HepG2 (cell line): ENCODE measurements around the gene PRKCE. TPM values are rescaled to one million over a fixed set of nuclear protein-coding genes. Genes with fewer than 3 reads are reported as not detected.

Experiments
- ATAC-seq: fragments of 200-7000 bp; cut with Tn5 transposase; 3 replicates; pipeline ENCODE4 v1.9.1; 2020; ENCODE audit warnings: mild to moderate bottlenecking, moderate library complexity
- BruUV-seq: library from RNA; stranded (reverse); fragments of 400-500 nt; replicated peaks from 2 replicates; lab custom pipeline; 2021; lab: Mats Ljungman, UMichigan
- CTCF ChIA-PET: fragments of 300-600 bp; formaldehyde crosslinking; extraction: SDS; loops from one replicate; lab custom pipeline; 2021; ENCODE audit warnings: low total read pairs, inconsistent platforms, low intra/inter-chr PET ratio; lab: Yijun Ruan, JAX
- POLR2A ChIA-PET: fragments of 350-600 bp; sonication (Branson Sonifier 250); formaldehyde crosslinking; loops from one replicate; lab custom pipeline; 2020; ENCODE audit warnings: antibody characterized with exemption, inconsistent platforms; lab: Yijun Ruan, JAX
- DNase-seq: peaks from one replicate; pipeline ENCODE4 v3.0.0-alpha.2; 2015; ENCODE audit warnings: low spot score
- FAIRE-seq: peaks from 3 replicates; lab custom pipeline; 2011; peaks lifted over from hg19 to GRCh38; lab: Jason Lieb, UNC
- H2AFZ ChIP-seq: one replicate; pipeline ENCODE4 v1.6.1; 2011; ENCODE audit warnings: low read length, inconsistent platforms
- H3K27ac ChIP-seq: fragments of 300-600 bp; 3 replicates; pipeline ENCODE4 v1.8.0; 2011; ENCODE audit warnings: mixed run types, mild to moderate bottlenecking, mixed read lengths, low read length, inconsistent platforms; ENCODE audit not compliant: insufficient read depth; ENCODE audit errors: extremely low read length
- H3K27me3 ChIP-seq, 2 experiments: fragments of 200-600 bp in 1 of 2; 2 replicates in 1 of 2; 3 replicates in 1 of 2; pipeline versions ENCODE4 v1.6.0 to v1.8.0; 2011; ENCODE audit warnings: low read length in 2 of 2, mild to moderate bottlenecking in 2 of 2, moderate library complexity in 2 of 2, inconsistent platforms in 1 of 2; ENCODE audit not compliant: insufficient read depth in 2 of 2, control insufficient read depth in 1 of 2
- H3K36me3 ChIP-seq, 2 experiments: fragments of 200-600 bp in 1 of 2; replicated peaks in 1 of 2; 2 replicates in 1 of 2; 3 replicates in 1 of 2; pipeline versions ENCODE4 v1.5.1 to v1.8.0; 2011; ENCODE audit warnings: low read length in 2 of 2, inconsistent platforms in 1 of 2; ENCODE audit not compliant: insufficient read depth in 2 of 2, control insufficient read depth in 1 of 2
- H3K4me1 ChIP-seq: 2 replicates; pipeline ENCODE4 v1.5.1; 2012; ENCODE audit warnings: low read length, inconsistent platforms; ENCODE audit not compliant: insufficient read depth
- H3K4me2 ChIP-seq: 2 replicates; pipeline ENCODE4 v1.6.0; 2011; ENCODE audit warnings: low read depth, low read length, inconsistent platforms
- H3K4me3 ChIP-seq, 3 experiments: fragments of 200-600 bp in 1 of 3; sonication (generic), shearing (Covaris generic) in 1 of 3; replicated peaks in 1 of 3; 2 replicates each; pipeline ENCODE4 v1.5.1; 2011 to 2016; ENCODE audit warnings: low read length in 3 of 3, inconsistent platforms in 2 of 3, low read depth in 2 of 3, mild to moderate bottlenecking in 2 of 3, control low read depth in 1 of 3, mixed read lengths in 1 of 3; ENCODE audit not compliant: insufficient read depth in 1 of 3
- H3K79me2 ChIP-seq: one replicate; pipeline ENCODE4 v1.6.1; 2011; ENCODE audit warnings: low read length, inconsistent platforms; ENCODE audit not compliant: insufficient read depth
- H3K9ac ChIP-seq: 2 replicates; pipeline ENCODE4 v1.6.0; 2011; ENCODE audit warnings: mild to moderate bottlenecking, low read depth, low read length, inconsistent platforms; ENCODE audit not compliant: insufficient read depth
- H3K9me3 ChIP-seq: 2 replicates; pipeline ENCODE4 v1.5.1; 2012; ENCODE audit warnings: mild to moderate bottlenecking, low read length
- H4K20me1 ChIP-seq: 2 replicates; pipeline ENCODE4 v1.6.0; 2011; ENCODE audit warnings: inconsistent platforms, mild to moderate bottlenecking, low read length, moderate library complexity; ENCODE audit not compliant: insufficient read depth
- ADNP ChIP-seq: sonication (generic); formaldehyde crosslinking; IDR thresholded peaks from 2 replicates; pipeline ENCODE4 v1.4.0; 2020; ENCODE audit warnings: missing genetic modification reagents
- ATM ChIP-seq: fragments of 450-650 bp; IDR thresholded peaks from 2 replicates; pipeline ENCODE4 v1.7.1; 2017; ENCODE audit warnings: mild to moderate bottlenecking, borderline replicate concordance
- CREM ChIP-seq, 2 experiments: sonication (generic) in 1 of 2; formaldehyde crosslinking in 1 of 2; IDR thresholded peaks; 2 replicates each; pipeline versions ENCODE4 v1.4.0 to v1.6.1; 2016 to 2020; ENCODE audit warnings: antibody characterized with exemption in 1 of 2, mild to moderate bottlenecking in 1 of 2, missing genetic modification reagents in 1 of 2
- HIVEP1 ChIP-seq: sonication (generic); formaldehyde crosslinking; IDR thresholded peaks from 2 replicates; pipeline ENCODE4 v1.4.0; 2020; ENCODE audit warnings: mild to moderate bottlenecking, missing genetic modification reagents
- HOXA3 ChIP-seq: sonication (generic); formaldehyde crosslinking; IDR thresholded peaks from 2 replicates; pipeline ENCODE4 v1.5.0; 2020; ENCODE audit warnings: missing genetic modification reagents
- IKZF1 ChIP-seq: fragments of 450-650 bp; IDR thresholded peaks from 2 replicates; pipeline ENCODE4 v1.7.1; 2016
- MBD4 ChIP-seq: IDR thresholded peaks from 2 replicates; pipeline ENCODE4 v1.6.1; 2012; ENCODE audit warnings: low read length, inconsistent platforms, borderline replicate concordance
- PAWR ChIP-seq: sonication (generic); formaldehyde crosslinking; IDR thresholded peaks from 2 replicates; pipeline ENCODE4 v1.4.0; 2020; ENCODE audit warnings: missing genetic modification reagents, mild to moderate bottlenecking, borderline replicate concordance
- RBM39 ChIP-seq: fragments of 200-400 bp; formaldehyde crosslinking; IDR thresholded peaks from one replicate; pipeline ENCODE4 v1.6.1; 2018; ENCODE audit warnings: antibody characterized with exemption, mild to moderate bottlenecking, low read depth, low read length; ENCODE audit not compliant: poor library complexity, severe bottlenecking
- ZNF496 ChIP-seq: sonication (generic); formaldehyde crosslinking; IDR thresholded peaks from 2 replicates; pipeline ENCODE4 v1.8.1; 2023; ENCODE audit warnings: mild to moderate bottlenecking, moderate library complexity, missing genetic modification reagents; ENCODE audit not compliant: insufficient replicate concordance
- ZNF772 ChIP-seq: sonication (generic); formaldehyde crosslinking; IDR thresholded peaks from 2 replicates; pipeline ENCODE4 v1.5.0; 2020; ENCODE audit warnings: mild to moderate bottlenecking, missing genetic modification reagents
- WGBS: methylation state at CpG from one replicate; pipeline ENCODE4 v1.1.6; 2017; ENCODE audit warnings: low lambda C conversion rate; 5-methylcytosine and 5-hydroxymethylcytosine counted together
- in situ Hi-C: cut with HindIII; loops from 2 replicates; pipeline ENCODE4 v1.10.0; 2017; ENCODE audit warnings: low pct_unique_long_range_greater_than_20kb; ENCODE audit not compliant: extremely low pct_ligation_motif_present
- intact Hi-C: fragments of 100-400 bp; cut with micrococcal nuclease; formaldehyde crosslinking; loops from one replicate; pipeline ENCODE4 v1.10.0; 2022; ENCODE audit not compliant: unreplicated experiment
- polyA plus RNA-seq, 8 experiments: library from polyadenylated mRNA; depleted of rRNA in 3 of 8; stranded (reverse) in 7 of 8; unstranded in 1 of 8; fragments of >200 nt; fragmentation: Illumina TruSeq in 4 of 8; extraction: Trizol in 4 of 8; gene quantifications; 2 replicates each; pipeline versions ENCODE4 v1.2.1 to v1.2.3, GENCODE V29; 2011 to 2016; ENCODE audit warnings: low read depth in 4 of 8, missing spikeins in 1 of 8, mixed read lengths in 1 of 8; ENCODE audit not compliant: insufficient read depth in 1 of 8
- total RNA-seq, 5 experiments: library from RNA; depleted of rRNA; stranded (reverse); fragments of >200 nt; fragmentation: Illumina TruSeq; extraction: Trizol; gene quantifications; 2 replicates each; pipeline ENCODE4 v1.2.3, GENCODE V29; 2016; ENCODE audit warnings: low read depth in 1 of 5
- TF ChIP-seq, protein P1 (sequence below): sonication (generic); formaldehyde crosslinking; IDR thresholded peaks from 2 replicates; pipeline ENCODE4 v1.9.0; 2021; ENCODE audit warnings: missing genetic modification reagents, borderline replicate concordance
- TF ChIP-seq, protein P2 (sequence below), 2 experiments: IDR thresholded peaks; 2 replicates each; pipeline ENCODE4 v1.6.1; 2011 to 2012; ENCODE audit warnings: low read length in 2 of 2, borderline replicate concordance in 1 of 2, low read depth in 1 of 2, mild to moderate bottlenecking in 1 of 2, moderate library complexity in 1 of 2
- TF ChIP-seq, protein P3 (sequence below): sonication (generic); formaldehyde crosslinking; IDR thresholded peaks from 2 replicates; pipeline ENCODE4 v1.8.0; 2022; ENCODE audit warnings: missing genetic modification reagents, mild to moderate bottlenecking, inconsistent platforms, borderline replicate concordance
- TF ChIP-seq, protein P4 (sequence below): sonication (generic); formaldehyde crosslinking; IDR thresholded peaks from 2 replicates; pipeline ENCODE4 v1.8.1; 2023; ENCODE audit warnings: missing genetic modification reagents, inconsistent platforms, borderline replicate concordance
- TF ChIP-seq, protein P5 (sequence below): sonication (generic); formaldehyde crosslinking; IDR thresholded peaks from 2 replicates; pipeline ENCODE4 v1.5.0; 2020; ENCODE audit warnings: mild to moderate bottlenecking, low read depth, missing genetic modification reagents, borderline replicate concordance

The PRKCE gene
- total and polyA plus RNA-seq, 2 of the 13 experiments (the other 11 are each of a cell fraction or from before 2014, with no cell fraction given) = 1.0 to 3.9 TPM

DNA sequence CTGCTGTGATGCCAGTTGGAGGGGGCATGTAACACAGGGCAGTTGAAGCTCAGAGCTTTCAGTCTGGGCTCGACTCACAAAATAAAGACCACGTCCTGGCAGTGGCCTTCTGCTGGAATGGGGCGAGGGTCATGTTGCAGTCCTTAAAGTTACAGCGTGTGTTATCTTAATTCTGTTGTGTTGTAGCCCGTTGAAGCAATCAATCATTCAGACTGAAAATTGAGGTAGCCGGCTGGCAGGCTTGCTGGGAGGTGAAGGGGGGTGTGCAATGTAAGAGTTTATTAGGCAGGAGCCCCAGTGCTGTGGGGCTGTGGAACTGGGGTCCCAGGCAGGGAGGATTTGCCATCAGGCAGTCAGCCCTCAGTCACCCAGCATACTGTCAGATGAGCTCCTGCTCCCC lies 508.9 kb downstream of the PRKCE start (continued):
- TF ChIP-seq, protein P1, sequence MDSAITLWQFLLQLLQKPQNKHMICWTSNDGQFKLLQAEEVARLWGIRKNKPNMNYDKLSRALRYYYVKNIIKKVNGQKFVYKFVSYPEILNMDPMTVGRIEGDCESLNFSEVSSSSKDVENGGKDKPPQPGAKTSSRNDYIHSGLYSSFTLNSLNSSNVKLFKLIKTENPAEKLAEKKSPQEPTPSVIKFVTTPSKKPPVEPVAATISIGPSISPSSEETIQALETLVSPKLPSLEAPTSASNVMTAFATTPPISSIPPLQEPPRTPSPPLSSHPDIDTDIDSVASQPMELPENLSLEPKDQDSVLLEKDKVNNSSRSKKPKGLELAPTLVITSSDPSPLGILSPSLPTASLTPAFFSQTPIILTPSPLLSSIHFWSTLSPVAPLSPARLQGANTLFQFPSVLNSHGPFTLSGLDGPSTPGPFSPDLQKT (CRISPR knock-in tag) = no peak

DNA sequence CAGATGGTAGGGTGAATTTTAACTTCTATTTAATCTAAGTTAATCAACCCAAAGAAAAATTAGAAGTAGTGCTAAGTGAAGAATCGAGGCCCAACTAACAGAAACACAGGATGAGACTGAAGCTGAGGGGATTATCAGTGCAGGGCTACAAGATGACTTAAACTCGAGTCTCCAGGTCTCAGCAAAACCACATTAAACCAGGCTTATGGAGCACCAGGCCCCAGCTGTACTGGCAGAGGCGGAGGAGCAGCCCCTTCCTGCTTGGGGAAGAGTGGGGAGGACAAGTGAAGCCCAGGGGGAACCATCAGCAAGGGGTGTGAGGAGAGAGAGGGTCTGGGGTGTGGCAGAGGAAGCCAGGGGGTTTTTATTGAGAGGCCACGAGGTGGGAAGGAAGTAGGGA lies 509.8 kb downstream of the PRKCE start:
- CTCF ChIA-PET = no interaction called here
- intact Hi-C loops = no loop called here

More for the DNA sequence above, 509.8 kb downstream of the PRKCE start:
- no peaks in the 10 kb centered on the region for H3K79me2 ChIP-seq
- in situ Hi-C loops = no loop called here
- no peaks in the 10 kb centered on the region for H4K20me1 ChIP-seq
- no TSS peak for BruUV-seq
- no peak overlapping the region for H3K4me2 ChIP-seq
- H3K36me3 ChIP-seq = no peaks in the 10 kb centered on the region
- FAIRE-seq (no peak), ATAC-seq (no peak), DNase-seq (no peak)
- no peak overlapping the region for H3K4me3 ChIP-seq
- no peak overlapping the region for H2AFZ ChIP-seq
- no peaks in the 10 kb centered on the region for H3K9me3 ChIP-seq
- WGBS = 27% methylated on average over 4 of the region's 4 CpGs
- TF ChIP-seq RBM39 = no peak
- TF ChIP-seq, protein P2, sequence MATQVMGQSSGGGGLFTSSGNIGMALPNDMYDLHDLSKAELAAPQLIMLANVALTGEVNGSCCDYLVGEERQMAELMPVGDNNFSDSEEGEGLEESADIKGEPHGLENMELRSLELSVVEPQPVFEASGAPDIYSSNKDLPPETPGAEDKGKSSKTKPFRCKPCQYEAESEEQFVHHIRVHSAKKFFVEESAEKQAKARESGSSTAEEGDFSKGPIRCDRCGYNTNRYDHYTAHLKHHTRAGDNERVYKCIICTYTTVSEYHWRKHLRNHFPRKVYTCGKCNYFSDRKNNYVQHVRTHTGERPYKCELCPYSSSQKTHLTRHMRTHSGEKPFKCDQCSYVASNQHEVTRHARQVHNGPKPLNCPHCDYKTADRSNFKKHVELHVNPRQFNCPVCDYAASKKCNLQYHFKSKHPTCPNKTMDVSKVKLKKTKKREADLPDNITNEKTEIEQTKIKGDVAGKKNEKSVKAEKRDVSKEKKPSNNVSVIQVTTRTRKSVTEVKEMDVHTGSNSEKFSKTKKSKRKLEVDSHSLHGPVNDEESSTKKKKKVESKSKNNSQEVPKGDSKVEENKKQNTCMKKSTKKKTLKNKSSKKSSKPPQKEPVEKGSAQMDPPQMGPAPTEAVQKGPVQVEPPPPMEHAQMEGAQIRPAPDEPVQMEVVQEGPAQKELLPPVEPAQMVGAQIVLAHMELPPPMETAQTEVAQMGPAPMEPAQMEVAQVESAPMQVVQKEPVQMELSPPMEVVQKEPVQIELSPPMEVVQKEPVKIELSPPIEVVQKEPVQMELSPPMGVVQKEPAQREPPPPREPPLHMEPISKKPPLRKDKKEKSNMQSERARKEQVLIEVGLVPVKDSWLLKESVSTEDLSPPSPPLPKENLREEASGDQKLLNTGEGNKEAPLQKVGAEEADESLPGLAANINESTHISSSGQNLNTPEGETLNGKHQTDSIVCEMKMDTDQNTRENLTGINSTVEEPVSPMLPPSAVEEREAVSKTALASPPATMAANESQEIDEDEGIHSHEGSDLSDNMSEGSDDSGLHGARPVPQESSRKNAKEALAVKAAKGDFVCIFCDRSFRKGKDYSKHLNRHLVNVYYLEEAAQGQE (IDR thresholded peaks at IDR 0.05; ENCODE audit: borderline replicate concordance in 1 of 2, low read depth in 1 of 2, low read length in 2 of 2) = no peak
- TF ChIP-seq ADNP (CRISPR knock-in tag) = no peak
- TF ChIP-seq, protein P3, sequence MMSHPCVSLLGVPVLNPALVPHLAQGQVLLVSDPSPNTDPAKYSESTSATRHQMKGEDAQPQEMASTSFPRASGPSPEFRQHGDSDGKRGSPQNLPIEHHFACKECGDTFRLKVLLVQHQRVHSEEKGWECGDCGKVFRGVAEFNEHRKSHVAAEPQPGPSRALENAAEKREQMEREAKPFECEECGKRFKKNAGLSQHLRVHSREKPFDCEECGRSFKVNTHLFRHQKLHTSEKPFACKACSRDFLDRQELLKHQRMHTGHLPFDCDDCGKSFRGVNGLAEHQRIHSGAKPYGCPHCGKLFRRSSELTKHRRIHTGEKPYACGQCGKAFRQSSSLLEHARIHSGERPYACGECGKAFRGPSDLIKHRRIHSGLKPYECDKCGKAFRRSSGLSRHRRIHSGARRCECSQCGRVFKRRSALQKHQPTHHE (CRISPR knock-in tag) = no peak
- TF ChIP-seq IKZF1 = no peak
- no peak for TF ChIP-seq ZNF496 (CRISPR knock-in tag)
- TF ChIP-seq, protein P4, sequence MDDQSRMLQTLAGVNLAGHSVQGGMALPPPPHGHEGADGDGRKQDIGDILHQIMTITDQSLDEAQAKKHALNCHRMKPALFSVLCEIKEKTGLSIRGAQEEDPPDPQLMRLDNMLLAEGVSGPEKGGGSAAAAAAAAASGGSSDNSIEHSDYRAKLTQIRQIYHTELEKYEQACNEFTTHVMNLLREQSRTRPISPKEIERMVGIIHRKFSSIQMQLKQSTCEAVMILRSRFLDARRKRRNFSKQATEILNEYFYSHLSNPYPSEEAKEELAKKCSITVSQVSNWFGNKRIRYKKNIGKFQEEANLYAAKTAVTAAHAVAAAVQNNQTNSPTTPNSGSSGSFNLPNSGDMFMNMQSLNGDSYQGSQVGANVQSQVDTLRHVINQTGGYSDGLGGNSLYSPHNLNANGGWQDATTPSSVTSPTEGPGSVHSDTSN = no peak
- TF ChIP-seq MBD4 = no peak
- TF ChIP-seq HOXA3 = no peak
- no peak for TF ChIP-seq ATM
- no peak for TF ChIP-seq CREM (IDR thresholded peaks at IDR 0.05)
- no peak for TF ChIP-seq CREM (CRISPR knock-in tag; IDR thresholded peaks at IDR 0.05)
- TF ChIP-seq ZNF772 (CRISPR knock-in tag) = no peak
- no peak for TF ChIP-seq HIVEP1 (CRISPR knock-in tag)
- TF ChIP-seq PAWR (CRISPR knock-in tag) = no peak
- TF ChIP-seq, protein P5, sequence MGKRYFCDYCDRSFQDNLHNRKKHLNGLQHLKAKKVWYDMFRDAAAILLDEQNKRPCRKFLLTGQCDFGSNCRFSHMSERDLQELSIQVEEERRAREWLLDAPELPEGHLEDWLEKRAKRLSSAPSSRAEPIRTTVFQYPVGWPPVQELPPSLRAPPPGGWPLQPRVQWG (CRISPR knock-in tag) = no peak
- POLR2A ChIA-PET = no interaction called here
- H3K9ac ChIP-seq = no peak overlapping the region
- no peaks in the 10 kb centered on the region for H3K4me1 ChIP-seq
- no peak overlapping the region for H3K27ac ChIP-seq
- H3K27me3 ChIP-seq = no peaks in the 10 kb centered on the region; a peak in 1 of 5 replicates
